PC-3 (cell line): ENCODE measurements around the gene EEF1A2.

Source experiments
- EZH2 ChIP-seq: fragments of 300-600 bp; sonication (generic); IDR thresholded peaks from one replicate; pipeline ENCODE4 v1.6.1; 2017; ENCODE audit warnings: antibody characterized with exemption, mild to moderate bottlenecking, low read length; ENCODE audit not compliant: unreplicated experiment
- EZH2phosphoT487 ChIP-seq: fragments of 300-600 bp; sonication (generic); IDR thresholded peaks from 2 replicates; pipeline ENCODE4 v1.6.1; 2018; ENCODE audit warnings: mild to moderate bottlenecking, antibody characterized with exemption, low read length, borderline replicate concordance
- TF ChIP-seq, protein P1 (sequence below): fragments of 300-600 bp; sonication (generic); conservative IDR thresholded peaks from 2 replicates; pipeline ENCODE4 v1.5.1; 2017; ENCODE audit warnings: antibody characterized with exemption, low read depth, mild to moderate bottlenecking, low read length

DNA sequence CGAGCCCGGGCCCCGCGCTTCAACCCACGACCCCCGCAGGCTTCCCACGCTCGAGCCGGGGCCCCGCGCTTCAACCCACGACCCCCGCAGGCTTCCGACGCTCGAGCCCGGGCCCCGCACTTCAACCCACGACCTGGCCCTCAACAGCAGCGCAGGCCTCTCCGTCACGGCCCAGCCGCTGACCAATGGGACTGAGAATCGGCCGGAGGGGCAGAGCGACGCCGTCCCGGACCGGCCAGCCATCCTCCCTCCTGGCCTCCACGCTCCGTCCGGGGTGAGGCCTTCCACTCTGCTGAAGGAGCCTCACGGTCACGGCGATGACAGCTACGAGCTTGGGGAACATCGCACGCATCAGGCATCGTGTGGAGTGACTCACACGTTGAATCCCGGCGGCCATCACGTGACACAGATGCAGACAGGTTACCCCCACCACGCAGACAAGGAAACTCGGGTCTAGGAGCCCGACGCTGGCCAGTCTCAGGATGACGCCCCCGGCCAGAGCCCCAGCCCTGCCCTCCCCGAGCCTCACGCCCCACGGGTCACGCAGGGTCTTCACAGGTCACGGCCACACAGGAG, 32.5 kb downstream of the EEF1A2 start:
- TF ChIP-seq, protein P1, sequence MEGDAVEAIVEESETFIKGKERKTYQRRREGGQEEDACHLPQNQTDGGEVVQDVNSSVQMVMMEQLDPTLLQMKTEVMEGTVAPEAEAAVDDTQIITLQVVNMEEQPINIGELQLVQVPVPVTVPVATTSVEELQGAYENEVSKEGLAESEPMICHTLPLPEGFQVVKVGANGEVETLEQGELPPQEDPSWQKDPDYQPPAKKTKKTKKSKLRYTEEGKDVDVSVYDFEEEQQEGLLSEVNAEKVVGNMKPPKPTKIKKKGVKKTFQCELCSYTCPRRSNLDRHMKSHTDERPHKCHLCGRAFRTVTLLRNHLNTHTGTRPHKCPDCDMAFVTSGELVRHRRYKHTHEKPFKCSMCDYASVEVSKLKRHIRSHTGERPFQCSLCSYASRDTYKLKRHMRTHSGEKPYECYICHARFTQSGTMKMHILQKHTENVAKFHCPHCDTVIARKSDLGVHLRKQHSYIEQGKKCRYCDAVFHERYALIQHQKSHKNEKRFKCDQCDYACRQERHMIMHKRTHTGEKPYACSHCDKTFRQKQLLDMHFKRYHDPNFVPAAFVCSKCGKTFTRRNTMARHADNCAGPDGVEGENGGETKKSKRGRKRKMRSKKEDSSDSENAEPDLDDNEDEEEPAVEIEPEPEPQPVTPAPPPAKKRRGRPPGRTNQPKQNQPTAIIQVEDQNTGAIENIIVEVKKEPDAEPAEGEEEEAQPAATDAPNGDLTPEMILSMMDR: no peak
- TF ChIP-seq EZH2phosphoT487: no peak
- no peak for TF ChIP-seq EZH2
